Sigmoid colon (tissue), 7 donors: ENCODE measurements around the gene PDHX. TPM values are rescaled to one million over a fixed set of nuclear protein-coding genes. Genes with fewer than 3 reads are reported as not detected.

Experiments
- DNase-seq: peaks from one replicate; pipeline ENCODE4 v3.0.0-alpha.2; 2019
- H3K27ac ChIP-seq, 4 donors: fragments of 200-600 bp; sonication (generic); one replicate each; pipeline ENCODE4 v1.5.1; 2016 to 2019; ENCODE audit warnings: mild to moderate bottlenecking in 1 of 4
- H3K27me3 ChIP-seq, 3 donors: fragments of 200-600 bp; sonication (generic); one replicate each; pipeline ENCODE4 v1.5.1; 2019; ENCODE audit warnings: mild to moderate bottlenecking in 1 of 3
- H3K36me3 ChIP-seq, 4 donors: fragments of 200-600 bp; sonication (generic); one replicate each; pipeline ENCODE4 v1.5.1; 2016 to 2019
- H3K4me1 ChIP-seq, 4 donors: fragments of 200-600 bp; sonication (generic); one replicate each; pipeline ENCODE4 v1.5.1; 2017 to 2019
- H3K4me3 ChIP-seq, 4 donors: fragments of 200-600 bp; sonication (generic); one replicate each; pipeline ENCODE4 v1.5.1; 2017 to 2019; ENCODE audit warnings: mild to moderate bottlenecking in 2 of 4, moderate library complexity in 1 of 4
- H3K9me3 ChIP-seq, 4 donors: fragments of 200-600 bp in 3 of 4; sonication (generic) in 3 of 4; one replicate each; pipeline versions ENCODE4 v1.5.1 to v1.6.1; 2013 to 2019
- EP300 ChIP-seq, 4 donors: sonication (generic); formaldehyde crosslinking; IDR thresholded peaks; one replicate each; pipeline ENCODE4 v1.6.1; 2017; ENCODE audit warnings: antibody characterized with exemption in 4 of 4
- POLR2A ChIP-seq, 2 donors: fragments of 450-650 bp; IDR thresholded peaks; one replicate each; pipeline ENCODE4 v1.6.1; 2016; ENCODE audit warnings: antibody characterized with exemption in 2 of 2, mild to moderate bottlenecking in 2 of 2, moderate library complexity in 2 of 2
- POLR2AphosphoS5 ChIP-seq, 4 donors: sonication (generic); formaldehyde crosslinking; IDR thresholded peaks; one replicate each; pipeline ENCODE4 v1.6.1; 2017; ENCODE audit warnings: antibody characterized with exemption in 4 of 4
- WGBS, 2 donors: extraction: QIAGEN DNeasy Blood & Tissue Kit; methylation state at CpG; one replicate each; pipeline ENCODE4 v1.1.7; 2013; 5-methylcytosine and 5-hydroxymethylcytosine counted together
- intact Hi-C: fragments of 100-400 bp; cut with DNase I; formaldehyde crosslinking; loops from one replicate; pipeline ENCODE4 v1.15.1; 2023
- polyA plus RNA-seq, 3 donors: library from polyadenylated mRNA; stranded (reverse); fragments of 200-250 nt; gene quantifications; one replicate each; pipeline ENCODE4 v1.2.3, GENCODE V29; 2013
- total RNA-seq, 4 donors: library from RNA; depleted of rRNA; stranded (reverse); fragments of >200 nt; gene quantifications; one replicate each; pipeline ENCODE4 v1.1.0, GENCODE V29; 2016
- TF ChIP-seq, protein P1 (sequence below), 4 experiments: fragments of 450-650 bp in 3 of 4; fragments of 200-600 bp in 1 of 4; IDR thresholded peaks; one replicate each; pipeline ENCODE4 v1.5.1; 2016 to 2019; ENCODE audit warnings: antibody characterized with exemption in 4 of 4, mild to moderate bottlenecking in 3 of 4, moderate library complexity in 2 of 4
- donor health status: healthy with polysubstance abuse.
- donor health status: Bipolar disorder and iron deficiency.
- donor health status: healthy.

PDHX gene
- total and polyA plus RNA-seq, 7 donors: 22.2 to 41.4 (median 29.6) TPM

DNA sequence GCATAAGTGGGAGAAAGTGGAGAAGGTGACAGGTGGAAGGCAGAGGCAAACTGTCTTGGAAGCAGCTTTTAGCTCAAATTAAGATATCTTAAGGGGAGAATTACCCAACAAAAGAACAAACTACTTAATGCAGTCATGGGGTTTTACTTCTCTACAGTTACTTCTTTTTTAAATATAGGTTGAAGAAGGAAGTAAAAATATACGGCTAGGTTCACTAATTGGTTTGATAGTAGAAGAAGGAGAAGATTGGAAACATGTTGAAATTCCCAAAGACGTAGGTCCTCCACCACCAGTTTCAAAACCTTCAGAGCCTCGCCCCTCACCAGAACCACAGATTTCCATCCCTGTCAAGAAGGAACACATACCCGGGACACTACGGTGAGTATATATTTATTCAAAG, 40.8 kb downstream of the PDHX start:
- Histone ChIP-seq H3K36me3 (peaks cover 0 to 8% (median 0%) of the 10 kb centered on the region in 4 donors), H3K9me3 (no peaks in the 10 kb centered on the region), H3K27me3 (no peaks in the 10 kb centered on the region), H3K4me3 (no peak overlapping the region), H3K27ac (no peak overlapping the region), H3K4me1 (no peaks in the 10 kb centered on the region)
- TF ChIP-seq POLR2AphosphoS5 (IDR thresholded peaks at IDR 0.05) (no peak), EP300 (IDR thresholded peaks at IDR 0.05) (no peak), POLR2A (IDR thresholded peaks at IDR 0.05) (no peak)
- TF ChIP-seq, protein P1, sequence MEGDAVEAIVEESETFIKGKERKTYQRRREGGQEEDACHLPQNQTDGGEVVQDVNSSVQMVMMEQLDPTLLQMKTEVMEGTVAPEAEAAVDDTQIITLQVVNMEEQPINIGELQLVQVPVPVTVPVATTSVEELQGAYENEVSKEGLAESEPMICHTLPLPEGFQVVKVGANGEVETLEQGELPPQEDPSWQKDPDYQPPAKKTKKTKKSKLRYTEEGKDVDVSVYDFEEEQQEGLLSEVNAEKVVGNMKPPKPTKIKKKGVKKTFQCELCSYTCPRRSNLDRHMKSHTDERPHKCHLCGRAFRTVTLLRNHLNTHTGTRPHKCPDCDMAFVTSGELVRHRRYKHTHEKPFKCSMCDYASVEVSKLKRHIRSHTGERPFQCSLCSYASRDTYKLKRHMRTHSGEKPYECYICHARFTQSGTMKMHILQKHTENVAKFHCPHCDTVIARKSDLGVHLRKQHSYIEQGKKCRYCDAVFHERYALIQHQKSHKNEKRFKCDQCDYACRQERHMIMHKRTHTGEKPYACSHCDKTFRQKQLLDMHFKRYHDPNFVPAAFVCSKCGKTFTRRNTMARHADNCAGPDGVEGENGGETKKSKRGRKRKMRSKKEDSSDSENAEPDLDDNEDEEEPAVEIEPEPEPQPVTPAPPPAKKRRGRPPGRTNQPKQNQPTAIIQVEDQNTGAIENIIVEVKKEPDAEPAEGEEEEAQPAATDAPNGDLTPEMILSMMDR (IDR thresholded peaks at IDR 0.05): no peak
- WGBS, 2 donors: 88 to 95% methylated on average over 5 of the region's 5 CpGs
- DNase-seq: no peak
- intact Hi-C loops: no loop called here

- intact Hi-C loops: no loop called here
- H3K4me1 ChIP-seq: no peaks in the 10 kb centered on the region
- no peak overlapping the region for H3K27ac ChIP-seq
- TF ChIP-seq, protein P1 (IDR thresholded peaks at IDR 0.05): no peak
- TF ChIP-seq POLR2A (IDR thresholded peaks at IDR 0.05): no peak
- no peak for DNase-seq
- no peaks in the 10 kb centered on the region for H3K9me3 ChIP-seq
- peaks cover 0 to 8% (median 0%) of the 10 kb centered on the region in 4 donors for H3K36me3 ChIP-seq
- H3K4me3 ChIP-seq: no peak overlapping the region
- WGBS, 2 donors: 98% methylated on average over 3 of the region's 3 CpGs
- H3K27me3 ChIP-seq: no peaks in the 10 kb centered on the region
Measured at GRCh38 chr11:34957606-34958005, 41.2 kb downstream of the PDHX start.

- H3K27ac ChIP-seq: no peak overlapping the region
- H3K36me3 ChIP-seq: peaks cover 0 to 8% (median 2%) of the 10 kb centered on the region in 4 donors
- intact Hi-C loops: no loop called here
- no peaks in the 10 kb centered on the region for H3K9me3 ChIP-seq
- 98 to 100% methylated on average over 1 of the region's 1 CpG for WGBS, 2 donors
- DNase-seq: no peak
- H3K4me3 ChIP-seq: no peak overlapping the region
- TF ChIP-seq, protein P1 (IDR thresholded peaks at IDR 0.05): no peak
- TF ChIP-seq EP300 (IDR thresholded peaks at IDR 0.05) (no peak), POLR2AphosphoS5 (IDR thresholded peaks at IDR 0.05) (no peak), POLR2A (IDR thresholded peaks at IDR 0.05) (no peak)
- H3K27me3 ChIP-seq: no peaks in the 10 kb centered on the region
- H3K4me1 ChIP-seq: no peaks in the 10 kb centered on the region
Measured at GRCh38 chr11:34959770-34960169, 43.4 kb downstream of the PDHX start.

DNA sequence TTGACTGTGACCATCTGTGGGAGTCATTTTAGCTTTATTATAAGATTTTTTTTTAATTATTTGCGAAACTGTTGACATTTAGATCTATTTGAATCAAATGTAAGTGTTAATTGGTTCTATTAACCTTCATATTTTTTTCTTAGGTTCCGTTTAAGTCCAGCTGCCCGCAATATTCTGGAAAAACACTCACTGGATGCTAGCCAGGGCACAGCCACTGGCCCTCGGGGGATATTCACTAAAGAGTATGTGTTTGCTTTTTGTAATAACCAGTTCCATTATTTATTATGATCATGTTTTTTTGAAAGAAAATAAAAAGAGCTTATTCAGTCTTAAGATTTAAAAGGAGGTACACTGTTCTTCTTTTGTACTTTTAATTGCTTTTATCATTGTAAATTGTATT, 43.9 kb downstream of the PDHX start:
- TF ChIP-seq POLR2AphosphoS5 (IDR thresholded peaks at IDR 0.05): no peak
- TF ChIP-seq POLR2A (IDR thresholded peaks at IDR 0.05): no peak
- TF ChIP-seq, protein P1 (IDR thresholded peaks at IDR 0.05): no peak
- no peak for TF ChIP-seq EP300 (IDR thresholded peaks at IDR 0.05)
- Histone ChIP-seq H3K9me3 (no peaks in the 10 kb centered on the region), H3K36me3 (peaks cover 0 to 8% (median 2%) of the 10 kb centered on the region in 4 donors), H3K27ac (no peak overlapping the region), H3K27me3 (no peaks in the 10 kb centered on the region), H3K4me1 (no peaks in the 10 kb centered on the region), H3K4me3 (no peak overlapping the region)
- 73 to 91% methylated on average over 4 of the region's 4 CpGs for WGBS, 2 donors
- no peak for DNase-seq
- intact Hi-C loops: no loop called here

GRCh38 chr11:34962034-34962433, 45.6 kb downstream of the PDHX start:
- intact Hi-C loops: no loop called here
- Histone ChIP-seq H3K9me3 (no peaks in the 10 kb centered on the region), H3K27ac (no peak overlapping the region), H3K27me3 (no peaks in the 10 kb centered on the region), H3K4me3 (no peak overlapping the region), H3K36me3 (peaks cover 0 to 16% (median 5%) of the 10 kb centered on the region in 4 donors), H3K4me1 (no peaks in the 10 kb centered on the region)
- TF ChIP-seq EP300 (IDR thresholded peaks at IDR 0.05) (no peak), POLR2A (IDR thresholded peaks at IDR 0.05) (no peak), POLR2AphosphoS5 (IDR thresholded peaks at IDR 0.05) (no peak)
- TF ChIP-seq, protein P1 (IDR thresholded peaks at IDR 0.05): no peak
- no peak for DNase-seq
